Thyroid gland (tissue), 4 donors: ENCODE data around the gene TMUB2.

ENCODE experiments used
- POLR2A ChIP-seq, 2 donors: fragments of 450-650 bp; IDR thresholded peaks; one replicate each; pipeline ENCODE4 v1.6.1; 2017; ENCODE audit warnings: antibody characterized with exemption in 2 of 2, mild to moderate bottlenecking in 2 of 2, moderate library complexity in 1 of 2
- TF ChIP-seq, protein P1 (sequence below), 6 experiments: fragments of 200-600 bp in 3 of 6; fragments of 450-650 bp in 3 of 6; sonication (generic) in 3 of 6; IDR thresholded peaks; one replicate each; pipeline ENCODE4 v1.5.1; 2016 to 2019; ENCODE audit warnings: antibody characterized with exemption in 6 of 6, mild to moderate bottlenecking in 2 of 6, inconsistent platforms in 1 of 6, moderate library complexity in 1 of 6

DNA sequence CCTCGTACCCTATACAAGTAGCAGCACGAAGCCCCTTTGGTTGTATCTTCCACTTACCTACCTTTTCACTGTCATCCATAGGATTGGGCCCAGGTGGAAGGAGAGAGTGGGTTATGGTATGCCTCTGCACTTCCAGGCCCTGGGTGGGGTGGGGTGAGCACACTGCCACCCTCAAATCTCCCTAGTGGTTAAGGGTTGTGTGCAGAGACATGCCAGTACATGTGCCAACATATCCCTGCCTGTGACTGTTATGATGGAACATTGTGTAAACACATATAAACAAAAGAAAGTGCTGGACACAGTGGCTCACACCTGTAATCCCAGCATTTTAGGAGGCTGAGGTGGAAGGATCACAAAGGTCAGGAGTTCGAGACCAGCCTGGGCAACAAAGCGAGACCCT is 33.9 kb upstream of the TMUB2 start:
- TF ChIP-seq, protein P1, sequence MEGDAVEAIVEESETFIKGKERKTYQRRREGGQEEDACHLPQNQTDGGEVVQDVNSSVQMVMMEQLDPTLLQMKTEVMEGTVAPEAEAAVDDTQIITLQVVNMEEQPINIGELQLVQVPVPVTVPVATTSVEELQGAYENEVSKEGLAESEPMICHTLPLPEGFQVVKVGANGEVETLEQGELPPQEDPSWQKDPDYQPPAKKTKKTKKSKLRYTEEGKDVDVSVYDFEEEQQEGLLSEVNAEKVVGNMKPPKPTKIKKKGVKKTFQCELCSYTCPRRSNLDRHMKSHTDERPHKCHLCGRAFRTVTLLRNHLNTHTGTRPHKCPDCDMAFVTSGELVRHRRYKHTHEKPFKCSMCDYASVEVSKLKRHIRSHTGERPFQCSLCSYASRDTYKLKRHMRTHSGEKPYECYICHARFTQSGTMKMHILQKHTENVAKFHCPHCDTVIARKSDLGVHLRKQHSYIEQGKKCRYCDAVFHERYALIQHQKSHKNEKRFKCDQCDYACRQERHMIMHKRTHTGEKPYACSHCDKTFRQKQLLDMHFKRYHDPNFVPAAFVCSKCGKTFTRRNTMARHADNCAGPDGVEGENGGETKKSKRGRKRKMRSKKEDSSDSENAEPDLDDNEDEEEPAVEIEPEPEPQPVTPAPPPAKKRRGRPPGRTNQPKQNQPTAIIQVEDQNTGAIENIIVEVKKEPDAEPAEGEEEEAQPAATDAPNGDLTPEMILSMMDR (IDR thresholded peaks at IDR 0.05): no peak
- no peak for TF ChIP-seq POLR2A (IDR thresholded peaks at IDR 0.05)
